HEK293T (cell line): ENCODE measurements around the gene NR5A1.

ENCODE experiments used
- ARNT ChIP-seq: fragments of 450-650 bp; IDR thresholded peaks from 2 replicates; pipeline ENCODE4 v1.6.1; 2017; ENCODE audit warnings: mild to moderate bottlenecking
- BHLHE40 ChIP-seq: fragments of 450-650 bp; IDR thresholded peaks from 2 replicates; pipeline ENCODE4 v1.6.1; 2016; ENCODE audit warnings: mild to moderate bottlenecking, moderate library complexity, borderline replicate concordance
- ELF4 ChIP-seq: fragments of 450-650 bp; IDR thresholded peaks from 2 replicates; pipeline ENCODE4 v1.6.1; 2017; ENCODE audit warnings: antibody characterized with exemption
- FOXM1 ChIP-seq: fragments of 450-650 bp; IDR thresholded peaks from 2 replicates; pipeline ENCODE4 v1.6.1; 2017; ENCODE audit warnings: mild to moderate bottlenecking, borderline replicate concordance
- L3MBTL2 ChIP-seq: fragments of 450-650 bp; conservative IDR thresholded peaks from 2 replicates; pipeline ENCODE4 v1.6.1; 2016; ENCODE audit warnings: mild to moderate bottlenecking
- LEF1 ChIP-seq: fragments of 450-650 bp; IDR thresholded peaks from 2 replicates; pipeline ENCODE4 v1.6.1; 2017; ENCODE audit warnings: mild to moderate bottlenecking, borderline replicate concordance
- SP1 ChIP-seq: fragments of 450-650 bp; IDR thresholded peaks from 2 replicates; pipeline ENCODE4 v1.6.1; 2017
- SUZ12 ChIP-seq: fragments of 450-650 bp; IDR thresholded peaks from 2 replicates; pipeline ENCODE4 v1.6.1; 2016; ENCODE audit warnings: mild to moderate bottlenecking
- TARDBP ChIP-seq: fragments of 450-650 bp; IDR thresholded peaks from 2 replicates; pipeline ENCODE4 v1.6.1; 2016
- ZNF384 ChIP-seq: fragments of 450-650 bp; IDR thresholded peaks from 2 replicates; pipeline ENCODE4 v1.6.1; 2016
- TF ChIP-seq, protein P1 (sequence below): fragments of 450-650 bp; IDR thresholded peaks from 2 replicates; pipeline ENCODE4 v1.6.1; 2016

DNA sequence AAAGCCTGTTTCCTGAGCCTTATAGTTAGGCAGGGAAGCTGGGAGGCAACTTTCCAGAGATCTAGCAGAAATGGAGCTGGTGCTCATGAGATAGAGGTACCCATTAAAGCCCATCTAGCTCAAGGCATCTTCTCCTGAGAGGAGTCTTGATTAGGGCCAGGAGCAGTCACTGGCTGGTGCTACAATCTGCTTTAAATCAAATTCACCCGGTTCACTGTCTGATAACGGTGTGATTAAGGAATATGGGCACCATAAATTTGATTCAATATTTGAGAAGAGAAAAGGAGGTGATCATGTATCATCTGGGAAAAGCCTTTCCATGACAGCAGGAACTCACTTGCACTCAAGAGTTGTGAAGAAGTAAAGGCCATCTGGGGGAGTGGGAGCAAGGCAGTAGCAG, 23.9 kb upstream of the NR5A1 start:
- no peak for TF ChIP-seq BHLHE40
- no peak for TF ChIP-seq SUZ12
- no peak for TF ChIP-seq SP1
- TF ChIP-seq FOXM1: no peak
- TF ChIP-seq ZNF384: no peak
- TF ChIP-seq L3MBTL2: no peak
- no peak for TF ChIP-seq ELF4
- no peak for TF ChIP-seq LEF1
- TF ChIP-seq, protein P1, sequence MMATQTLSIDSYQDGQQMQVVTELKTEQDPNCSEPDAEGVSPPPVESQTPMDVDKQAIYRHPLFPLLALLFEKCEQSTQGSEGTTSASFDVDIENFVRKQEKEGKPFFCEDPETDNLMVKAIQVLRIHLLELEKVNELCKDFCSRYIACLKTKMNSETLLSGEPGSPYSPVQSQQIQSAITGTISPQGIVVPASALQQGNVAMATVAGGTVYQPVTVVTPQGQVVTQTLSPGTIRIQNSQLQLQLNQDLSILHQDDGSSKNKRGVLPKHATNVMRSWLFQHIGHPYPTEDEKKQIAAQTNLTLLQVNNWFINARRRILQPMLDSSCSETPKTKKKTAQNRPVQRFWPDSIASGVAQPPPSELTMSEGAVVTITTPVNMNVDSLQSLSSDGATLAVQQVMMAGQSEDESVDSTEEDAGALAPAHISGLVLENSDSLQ: no peak
- TF ChIP-seq ARNT: no peak
- no peak for TF ChIP-seq TARDBP
